Measurements from ENCODE around the gene AARS1.

DNA sequence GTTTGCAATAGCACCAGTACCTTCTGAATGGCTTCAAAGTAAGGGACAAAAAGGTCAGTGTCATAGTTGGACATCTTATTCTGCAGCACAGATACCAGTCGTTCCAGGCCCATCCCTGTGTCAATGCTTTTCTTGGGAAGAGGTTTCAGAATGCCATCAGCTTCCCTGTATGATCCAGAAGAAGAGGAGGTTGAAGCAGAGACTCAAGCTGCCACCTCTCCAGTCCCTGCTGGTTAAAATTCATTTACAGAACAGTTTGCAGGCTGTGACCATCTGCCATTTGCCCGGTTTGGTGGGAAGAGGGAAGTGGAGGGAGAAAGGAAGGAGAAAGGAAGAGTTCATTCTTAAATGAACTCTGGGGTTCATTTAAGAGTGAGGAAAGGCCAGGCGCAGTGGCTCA, 19.1 kb downstream of the AARS1 start:
- TF ChIP-seq, protein P1, sequence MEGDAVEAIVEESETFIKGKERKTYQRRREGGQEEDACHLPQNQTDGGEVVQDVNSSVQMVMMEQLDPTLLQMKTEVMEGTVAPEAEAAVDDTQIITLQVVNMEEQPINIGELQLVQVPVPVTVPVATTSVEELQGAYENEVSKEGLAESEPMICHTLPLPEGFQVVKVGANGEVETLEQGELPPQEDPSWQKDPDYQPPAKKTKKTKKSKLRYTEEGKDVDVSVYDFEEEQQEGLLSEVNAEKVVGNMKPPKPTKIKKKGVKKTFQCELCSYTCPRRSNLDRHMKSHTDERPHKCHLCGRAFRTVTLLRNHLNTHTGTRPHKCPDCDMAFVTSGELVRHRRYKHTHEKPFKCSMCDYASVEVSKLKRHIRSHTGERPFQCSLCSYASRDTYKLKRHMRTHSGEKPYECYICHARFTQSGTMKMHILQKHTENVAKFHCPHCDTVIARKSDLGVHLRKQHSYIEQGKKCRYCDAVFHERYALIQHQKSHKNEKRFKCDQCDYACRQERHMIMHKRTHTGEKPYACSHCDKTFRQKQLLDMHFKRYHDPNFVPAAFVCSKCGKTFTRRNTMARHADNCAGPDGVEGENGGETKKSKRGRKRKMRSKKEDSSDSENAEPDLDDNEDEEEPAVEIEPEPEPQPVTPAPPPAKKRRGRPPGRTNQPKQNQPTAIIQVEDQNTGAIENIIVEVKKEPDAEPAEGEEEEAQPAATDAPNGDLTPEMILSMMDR (IDR thresholded peaks at IDR 0.05; ENCODE audit: low read depth, low read length): no peak
- TF ChIP-seq EZH2phosphoT487 (IDR thresholded peaks at IDR 0.05; ENCODE audit: low read depth): no peak

Measured in OCI-LY3 (cell line).